Lower leg skin (tissue), 4 donors: ENCODE data around the gene KRTAP1-4. TPM values are rescaled to one million over a fixed set of nuclear protein-coding genes. Genes with fewer than 3 reads are reported as not detected.

ENCODE experiments used
- DNase-seq, 2 donors: peaks; one replicate each; pipeline ENCODE4 v3.0.0-alpha.2; 2019; ENCODE audit warnings: low spot score in 2 of 2
- H3K4me3 ChIP-seq: fragments of 200-600 bp; sonication (generic); 2 replicates; pipeline ENCODE4 v1.5.1; 2017; ENCODE audit warnings: mild to moderate bottlenecking, low read depth; ENCODE audit not compliant: poor library complexity, severe bottlenecking
- CTCF ChIP-seq, 3 donors: fragments of 450-650 bp; IDR thresholded peaks; one replicate each; pipeline ENCODE4 v1.5.1; 2016; ENCODE audit warnings: antibody characterized with exemption in 3 of 3, mild to moderate bottlenecking in 3 of 3, moderate library complexity in 2 of 3
- POLR2A ChIP-seq, 2 donors: fragments of 450-650 bp; IDR thresholded peaks; one replicate each; pipeline ENCODE4 v1.6.1; 2016 to 2017; ENCODE audit warnings: antibody characterized with exemption in 2 of 2, mild to moderate bottlenecking in 1 of 2, moderate library complexity in 1 of 2
- WGBS, 2 donors: methylation state at CpG; one replicate each; pipeline ENCODE4 v1.1.5; 2018; 5-methylcytosine and 5-hydroxymethylcytosine counted together
- intact Hi-C: fragments of 100-400 bp; cut with DNase I; formaldehyde crosslinking; loops from one replicate; pipeline ENCODE4 v1.15.0; 2023; ENCODE audit warnings: low total_unique reads
- total RNA-seq, 4 donors: library from RNA; depleted of rRNA; stranded (reverse); fragments of >200 nt; gene quantifications; one replicate each; pipeline ENCODE4 v1.1.0, GENCODE V29; 2016

Gene KRTAP1-4
- total RNA-seq, 4 donors from 2014 or later, result 4.2 TPM; not detected in 3

GRCh38 chr17:40996829-40997228 lies 33.2 kb downstream of the KRTAP1-4 start:
- 79 to 86% methylated on average over 4 of the region's 4 CpGs for WGBS, 2 donors
- no peak for DNase-seq
- intact Hi-C loops, result no loop called here
- TF ChIP-seq CTCF (IDR thresholded peaks at IDR 0.05), result no peak
- TF ChIP-seq POLR2A (IDR thresholded peaks at IDR 0.05), result no peak
- H3K4me3 ChIP-seq, result no peak overlapping the region

- H3K4me3 ChIP-seq, result no peak overlapping the region
- WGBS, 2 donors, result 77 to 86% methylated on average over 1 of the region's 1 CpG
- intact Hi-C loops, result no loop called here
- TF ChIP-seq POLR2A (IDR thresholded peaks at IDR 0.05) (no peak), CTCF (IDR thresholded peaks at IDR 0.05) (no peak)
- no peak for DNase-seq
Measured at GRCh38 chr17:40995116-40995515, 34.9 kb downstream of the KRTAP1-4 start.

- TF ChIP-seq CTCF (IDR thresholded peaks at IDR 0.05) (no peak), POLR2A (IDR thresholded peaks at IDR 0.05) (no peak)
- H3K4me3 ChIP-seq, result no peak within 1 kb of the TSS
- DNase-seq, result no peak
- 49 to 59% methylated on average over 4 of the region's 4 CpGs for WGBS, 2 donors
- intact Hi-C loops, result no loop called here
Measured at GRCh38 chr17:40993839-40994238, 36.2 kb downstream of the KRTAP1-4 start, which contains the start of gene KRTAP3-3. TSS of gene KRTAP3-3 (minus strand) at chr17:40994164. CDS start at chr17:40994097, 67 bp downstream.

- TF ChIP-seq POLR2A (IDR thresholded peaks at IDR 0.05) (no peak), CTCF (IDR thresholded peaks at IDR 0.05) (no peak)
- intact Hi-C loops, result no loop called here
- no peak for DNase-seq
- no peak overlapping the region for H3K4me3 ChIP-seq
- 91 to 96% methylated on average over 2 of the region's 2 CpGs for WGBS, 2 donors
Measured at GRCh38 chr17:40993084-40993483, 36.9 kb downstream of the KRTAP1-4 start.

GRCh38 chr17:40992666-40993065 lies 37.3 kb downstream of the KRTAP1-4 start:
- 82 to 84% methylated on average over 3 of the region's 3 CpGs for WGBS, 2 donors
- TF ChIP-seq POLR2A (IDR thresholded peaks at IDR 0.05) (no peak), CTCF (IDR thresholded peaks at IDR 0.05) (no peak)
- no peak overlapping the region for H3K4me3 ChIP-seq
- intact Hi-C loops, result no loop called here
- DNase-seq, result no peak

GRCh38 chr17:40986920-40987319 lies 43.1 kb downstream of the KRTAP1-4 start:
- no peak for DNase-seq
- TF ChIP-seq POLR2A (IDR thresholded peaks at IDR 0.05) (no peak), CTCF (IDR thresholded peaks at IDR 0.05) (no peak)
- WGBS, 2 donors, result 36 to 41% methylated on average over 8 of the region's 8 CpGs
- no peak overlapping the region for H3K4me3 ChIP-seq
- intact Hi-C loops, result no loop called here
